Esophagus muscularis mucosa (tissue), 4 donors: ENCODE results near the gene RUNX2.

Experiments
- CTCF ChIP-seq, 3 experiments: fragments of 200-600 bp in 2 of 3; fragments of 450-650 bp in 1 of 3; sonication (generic) in 2 of 3; IDR thresholded peaks; one replicate each; pipeline ENCODE4 v1.5.1; 2017 to 2019; ENCODE audit warnings: antibody characterized with exemption in 3 of 3, mild to moderate bottlenecking in 2 of 3, moderate library complexity in 1 of 3
- EP300 ChIP-seq: sonication (generic); formaldehyde crosslinking; IDR thresholded peaks from one replicate; pipeline ENCODE4 v1.6.1; 2017; ENCODE audit warnings: antibody characterized with exemption
- POLR2A ChIP-seq: fragments of 450-650 bp; IDR thresholded peaks from one replicate; pipeline ENCODE4 v1.6.1; 2017; ENCODE audit warnings: antibody characterized with exemption, moderate library complexity, mild to moderate bottlenecking, low read depth

GRCh38 chr6:45442716-45443115, 114.6 kb downstream of the RUNX2 start:
- no peak for TF ChIP-seq CTCF (IDR thresholded peaks at IDR 0.05)
- no peak for TF ChIP-seq POLR2A
- TF ChIP-seq EP300: no peak
